ENCODE results near the gene FAM117A. TPM values are rescaled to one million over a fixed set of nuclear protein-coding genes. Genes with fewer than 3 reads are reported as not detected.

The FAM117A gene
- total RNA-seq, 1 experiment from 2014 or later = 26.2 TPM

- Mint-ChIP-seq H3K36me3 (no peaks in the 10 kb centered on the region), H3K4me1 (no peaks in the 10 kb centered on the region)
Measured at GRCh38 chr17:49777563-49777962, 13.6 kb upstream of the FAM117A start.

GRCh38 chr17:49776551-49777300, 12.8 kb upstream of the FAM117A start:
- Mint-ChIP-seq H3K4me1 (no peaks in the 10 kb centered on the region), H3K27ac (no peak overlapping the region), H3K27me3 (ENCODE audit: low read depth) (peaks cover 4% of the 10 kb centered on the region), H3K4me3 (no peak overlapping the region), H3K36me3 (no peaks in the 10 kb centered on the region), H3K9me3 (no peaks in the 10 kb centered on the region)
- ChIA-PET POLR2A (interaction anchor here (1.4 kb wide), 1 partner anchor 13 kb away, joined by 4 read pairs; the partner anchor contains the start of gene FAM117A), CTCF (interaction anchor here (1.2 kb wide), 1 partner anchor 12 kb away, joined by 5 read pairs; the partner anchor contains the start of gene FAM117A)
- no peak for DNase-seq (ENCODE audit: low spot score)
- no peak for ATAC-seq
- TF ChIP-seq ATF2 (CRISPR knock-in tag; IDR thresholded peaks at IDR 0.05; ENCODE audit: borderline replicate concordance, low read depth) = no peak
- TF ChIP-seq EMX1 (CRISPR knock-in tag; IDR thresholded peaks at IDR 0.05) = no peak
- TF ChIP-seq ATF1 (CRISPR knock-in tag; IDR thresholded peaks at IDR 0.05) = no peak

More at GRCh38 chr17:49777563-49777962, 13.6 kb upstream of the FAM117A start:
- CTCF ChIA-PET = no interaction called here
- no peak for DNase-seq (ENCODE audit: low spot score)
- TF ChIP-seq ATF1 (CRISPR knock-in tag; IDR thresholded peaks at IDR 0.05) (no peak), SMAD3 (CRISPR knock-in tag; IDR thresholded peaks at IDR 0.05; ENCODE audit: borderline replicate concordance) (no peak), ESRRA (CRISPR knock-in tag; IDR thresholded peaks at IDR 0.05; ENCODE audit: borderline replicate concordance) (no peak), ZNF219 (CRISPR knock-in tag; IDR thresholded peaks at IDR 0.05; ENCODE audit: borderline replicate concordance) (no peak), FOXP4 (CRISPR knock-in tag; IDR thresholded peaks at IDR 0.05) (no peak), USF1 (CRISPR knock-in tag; IDR thresholded peaks at IDR 0.05) (no peak), ZNF671 (CRISPR knock-in tag; IDR thresholded peaks at IDR 0.05) (no peak)
- peak; percentile 28; the same call in 1 of the 2 replicates for ATAC-seq
- H3K9me3 Mint-ChIP-seq = no peaks in the 10 kb centered on the region
- H3K4me3 Mint-ChIP-seq = no peak overlapping the region
- peaks cover 4% of the 10 kb centered on the region for H3K27me3 Mint-ChIP-seq (ENCODE audit: low read depth)
- H3K27ac Mint-ChIP-seq = no peak overlapping the region
- POLR2A ChIA-PET = interaction anchor here (0.6 kb wide), 1 partner anchor 13 kb away, joined by 3 read pairs; no protein-coding TSS in a partner anchor

- ATAC-seq = peak; percentile 30; the same call in 1 of the 2 replicates
- no peak for DNase-seq (ENCODE audit: low spot score)
- CTCF ChIA-PET = no interaction called here
Measured at GRCh38 chr17:49775546-49776260, 11.8 kb upstream of the FAM117A start.

More at GRCh38 chr17:49775546-49776260, 11.8 kb upstream of the FAM117A start:
- TF ChIP-seq ZSCAN18 (CRISPR knock-in tag; IDR thresholded peaks at IDR 0.05) = no peak
- no peak for TF ChIP-seq ATF2 (CRISPR knock-in tag; IDR thresholded peaks at IDR 0.05; ENCODE audit: borderline replicate concordance, low read depth)
- TF ChIP-seq GRHL2 (CRISPR knock-in tag; IDR thresholded peaks at IDR 0.05; ENCODE audit: insufficient replicate concordance, severe bottlenecking) = no peak
- TF ChIP-seq GABPB1 (CRISPR knock-in tag; IDR thresholded peaks at IDR 0.05) = no peak
- no peak for TF ChIP-seq HMGXB4 (CRISPR knock-in tag; IDR thresholded peaks at IDR 0.05)
- no peak for TF ChIP-seq IRF1 (CRISPR knock-in tag; IDR thresholded peaks at IDR 0.05)
- no peak for TF ChIP-seq GTF2I (CRISPR knock-in tag; conservative IDR thresholded peaks at IDR 0.05)
- no peak for TF ChIP-seq ZNF396 (CRISPR knock-in tag; IDR thresholded peaks at IDR 0.05; ENCODE audit: borderline replicate concordance)
- no peak for TF ChIP-seq ZMAT4 (CRISPR knock-in tag; IDR thresholded peaks at IDR 0.05)
- TF ChIP-seq SOX15 (CRISPR knock-in tag; IDR thresholded peaks at IDR 0.05) = no peak
- no peak overlapping the region for H3K4me3 Mint-ChIP-seq
- H3K27ac Mint-ChIP-seq = no peak overlapping the region
- no peaks in the 10 kb centered on the region for H3K4me1 Mint-ChIP-seq
- peaks cover 4% of the 10 kb centered on the region for H3K27me3 Mint-ChIP-seq (ENCODE audit: low read depth)
- POLR2A ChIA-PET = interaction anchor here (1.2 to 1.4 kb wide), 2 partner anchors 12 kb away, joined by 3 to 4 read pairs; partner anchors contain the start of gene FAM117A
- no peaks in the 10 kb centered on the region for H3K9me3 Mint-ChIP-seq
- no peaks in the 10 kb centered on the region for H3K36me3 Mint-ChIP-seq
